ENCODE results near the gene FNIP2. TPM values are rescaled to one million over a fixed set of nuclear protein-coding genes. Genes with fewer than 3 reads are reported as not detected.
"Not testable (repeated sequence)": the region's sequence is repeated elsewhere in the genome, so short reads cannot be mapped to it uniquely, and the experiment has no call there.

Gene FNIP2
- total RNA-seq, 2 experiments from 2014 or later: 12.3 to 17.1 TPM

DNA sequence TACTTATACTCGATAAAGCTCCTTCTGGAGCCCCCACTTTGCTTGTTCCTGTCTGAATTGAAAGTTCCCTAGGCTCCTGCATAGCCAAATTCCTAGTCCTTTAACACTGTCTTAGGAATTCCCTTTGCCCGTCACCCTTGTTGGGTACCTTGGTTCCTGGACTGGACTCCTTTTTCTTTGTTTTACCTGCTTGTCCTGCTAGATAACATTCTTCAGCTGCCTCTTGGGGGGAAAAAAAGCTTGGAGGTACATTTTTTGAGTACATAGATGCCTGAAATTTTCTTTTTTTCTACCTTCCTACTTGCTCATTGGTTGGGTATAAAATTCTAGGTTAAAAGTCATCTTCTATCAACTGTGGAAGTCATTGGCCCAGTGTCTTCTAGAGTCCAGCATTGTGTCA is 179.2 kb downstream of the FNIP2 start:
- H3K4me3 Mint-ChIP-seq: no peak overlapping the region
- peaks cover 4% of the 10 kb centered on the region for H3K27me3 Mint-ChIP-seq

GRCh38 chr4:158949099-158949498 is 180.3 kb downstream of the FNIP2 start:
- CTCF ChIA-PET: interaction anchor here (1.1 to 1.2 kb wide), 2 partner anchors 15 to 34 kb away, joined by 3 to 4 read pairs; no protein-coding TSS in a partner anchor
- ATAC-seq (peak; percentile 49), DNase-seq (no peak)
- Mint-ChIP-seq H3K9me3 (ENCODE audit: low read depth) (peaks cover 8% of the 10 kb centered on the region), H3K36me3 (peaks cover 7% of the 10 kb centered on the region), H3K4me3 (no peak overlapping the region), H3K27ac (peak overlapping the region; percentile 20), H3K4me1 (peaks cover 3% of the 10 kb centered on the region), H3K27me3 (peaks cover 4% of the 10 kb centered on the region)

More for the DNA sequence above, 179.2 kb downstream of the FNIP2 start:
- CTCF ChIA-PET: interaction anchor here (0.7 to 1.2 kb wide), 3 partner anchors 11 to 33 kb away, joined by 3 to 4 read pairs (median 3); no protein-coding TSS in a partner anchor
- Mint-ChIP-seq H3K4me1 (peaks cover 3% of the 10 kb centered on the region), H3K27ac (no peak overlapping the region), H3K36me3 (peaks cover 7% of the 10 kb centered on the region), H3K9me3 (ENCODE audit: low read depth) (peaks cover 8% of the 10 kb centered on the region)
- ATAC-seq (no peak), DNase-seq (no peak)

DNA sequence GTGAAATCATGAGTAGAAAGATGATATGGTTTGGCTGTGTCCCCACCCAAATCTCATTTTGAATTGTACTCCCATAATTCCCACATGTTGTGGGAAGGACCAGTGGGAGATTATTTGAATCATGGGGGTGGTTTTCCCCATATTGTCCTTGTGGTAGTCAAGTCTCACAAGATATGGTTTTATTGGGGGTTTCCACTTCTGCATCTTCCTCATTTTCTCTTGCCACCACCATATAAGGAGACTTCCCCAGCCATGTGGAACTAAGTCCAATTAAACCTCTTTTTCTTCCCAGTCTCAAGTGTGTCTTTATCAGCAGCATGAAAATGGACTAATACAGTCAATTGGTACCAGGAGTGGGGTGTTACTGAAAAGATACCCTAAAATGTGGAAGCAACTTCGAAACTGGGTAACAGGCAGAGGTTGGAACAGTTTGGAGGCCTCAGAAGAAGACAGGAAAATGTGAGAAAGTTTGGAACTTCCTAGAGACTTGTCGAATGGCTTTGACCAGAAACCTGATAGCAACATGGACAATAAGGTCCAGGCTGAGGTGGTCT is 183.5 kb downstream of the FNIP2 start:
- H3K4me1 Mint-ChIP-seq; ATAC-seq; H3K36me3 Mint-ChIP-seq; H3K27me3 Mint-ChIP-seq; H3K9me3 Mint-ChIP-seq (ENCODE audit: low read depth); CTCF ChIA-PET; H3K27ac Mint-ChIP-seq; DNase-seq; H3K4me3 Mint-ChIP-seq: not testable (repeated sequence)

- H3K27ac Mint-ChIP-seq; DNase-seq; H3K9me3 Mint-ChIP-seq (ENCODE audit: low read depth); H3K27me3 Mint-ChIP-seq; H3K36me3 Mint-ChIP-seq; CTCF ChIA-PET; H3K4me1 Mint-ChIP-seq; ATAC-seq; H3K4me3 Mint-ChIP-seq: not testable (repeated sequence)
Measured at GRCh38 chr4:158956345-158956744, 187.5 kb downstream of the FNIP2 start.

DNA sequence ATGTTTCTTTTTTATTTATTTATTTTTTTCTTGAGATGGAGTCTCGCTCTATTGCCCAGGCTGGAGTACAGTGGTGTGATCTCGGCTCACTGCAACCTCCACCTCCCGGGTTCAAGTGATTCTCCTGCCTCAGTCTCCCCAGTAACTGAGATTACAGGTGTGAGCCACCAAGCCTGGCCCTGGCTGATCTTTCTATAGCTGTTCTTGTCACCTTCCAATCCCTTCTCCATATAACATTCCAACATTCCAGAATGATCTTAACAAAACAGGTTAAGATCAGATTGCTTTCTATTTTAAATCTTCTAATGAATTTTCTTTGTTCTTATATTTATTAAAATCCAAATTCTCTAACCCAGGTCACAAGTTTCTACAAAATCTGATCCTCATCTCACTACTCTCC is 188.1 kb downstream of the FNIP2 start:
- not testable (repeated sequence) for H3K4me1 Mint-ChIP-seq; H3K4me3 Mint-ChIP-seq; ATAC-seq; H3K36me3 Mint-ChIP-seq; H3K27me3 Mint-ChIP-seq; DNase-seq; H3K27ac Mint-ChIP-seq; H3K9me3 Mint-ChIP-seq (ENCODE audit: low read depth)
- CTCF ChIA-PET: interaction anchor here (0.6 kb wide), 1 partner anchor 84 kb away, joined by 3 read pairs; no protein-coding TSS in a partner anchor

Other genes starting within 250 kb of the FNIP2 start
- not detected for gene RXFP1, start 247.1 kb upstream of the FNIP2 start, total RNA-seq
- 10 to 100 TPM; 17.9 to 20.2 TPM for gene C4orf46, start 97.1 kb upstream of the FNIP2 start, total RNA-seq
- gene ETFDH, start 96.7 kb upstream of the FNIP2 start, total RNA-seq: 10 to 100 TPM; 22.0 to 30.4 TPM
- 10 to 100 TPM; 39.4 to 43.9 TPM for gene PPID, start 45.6 kb upstream of the FNIP2 start, total RNA-seq

Measured in activated CD8-positive, alpha-beta memory T cell treated with anti-CD3 and anti-CD28 coated beads, Interleukin-2, amount 10 ng/mL, durations not matched to agents 7 days and 5 days (primary cell).